ENCODE data around the gene CYB5R2.

CYB5R2 gene

GRCh38 chr11:7672960-7673723 lies at the start of gene CYB5R2:
Gene CYB5R2 (minus strand): TSS chr11:7673500. CDS start chr11:7672825, 675 bp downstream.
- POLR2A ChIA-PET (ENCODE audit: low non-redundant PET): no interaction called here

GRCh38 chr11:7714786-7715185 lies 41.5 kb upstream of the CYB5R2 start:
- no peak for TF ChIP-seq CTCF (conservative IDR thresholded peaks at IDR 0.05; ENCODE audit: low read depth)
- ChIA-PET CTCF (no interaction called here), POLR2A (ENCODE audit: low non-redundant PET) (no interaction called here)
- H3K27ac ChIP-seq: no peak overlapping the region
- no peak for DNase-seq (ENCODE audit: low spot score)

More at GRCh38 chr11:7672960-7673723, at the start of gene CYB5R2:
- peak; percentile 51 for DNase-seq (ENCODE audit: low spot score)
- no peak within 1 kb of the TSS for H3K27ac ChIP-seq
- CTCF ChIA-PET: interaction anchor here (0.6 to 1.5 kb wide), 3 partner anchors 8 to 101 kb away, joined by 3 to 6 read pairs (median 5); no protein-coding TSS in a partner anchor
- TF ChIP-seq CTCF (conservative IDR thresholded peaks at IDR 0.05; ENCODE audit: low read depth): no peak

GRCh38 chr11:7706377-7706776 lies 33.1 kb upstream of the CYB5R2 start, which contains the start of gene OVCH2:
Gene OVCH2 (minus strand): TSS chr11:7706477. CDS start chr11:7706394, 83 bp downstream.
- ChIA-PET CTCF (no interaction called here), POLR2A (ENCODE audit: low non-redundant PET) (no interaction called here)
- TF ChIP-seq CTCF (conservative IDR thresholded peaks at IDR 0.05; ENCODE audit: low read depth): no peak

GRCh38 chr11:7703740-7704139 lies 30.4 kb upstream of the CYB5R2 start:
- TF ChIP-seq CTCF (conservative IDR thresholded peaks at IDR 0.05; ENCODE audit: low read depth): no peak
- no peak for DNase-seq (ENCODE audit: low spot score)
- H3K27ac ChIP-seq: no peak overlapping the region
- ChIA-PET POLR2A (ENCODE audit: low non-redundant PET) (no interaction called here), CTCF (interaction anchor here (0.8 kb wide), 1 partner anchor 303 kb away, joined by 3 read pairs; no protein-coding TSS in a partner anchor)

More at GRCh38 chr11:7706377-7706776, 33.1 kb upstream of the CYB5R2 start, which contains the start of gene OVCH2:
- no peak for DNase-seq (ENCODE audit: low spot score)
- no peak within 1 kb of the TSS for H3K27ac ChIP-seq

GRCh38 chr11:7696424-7696823 lies 23.1 kb upstream of the CYB5R2 start:
- TF ChIP-seq CTCF (conservative IDR thresholded peaks at IDR 0.05; ENCODE audit: low read depth): no peak
- H3K27ac ChIP-seq: no peak overlapping the region
- DNase-seq (ENCODE audit: low spot score): no peak
- CTCF ChIA-PET: no interaction called here
- POLR2A ChIA-PET (ENCODE audit: low non-redundant PET): no interaction called here

GRCh38 chr11:7694235-7694634 lies 20.9 kb upstream of the CYB5R2 start:
- CTCF ChIA-PET: interaction anchor here (0.5 to 0.9 kb wide), 8 partner anchors 93 to 710 kb away, joined by 3 to 4 read pairs (median 3); partner anchors contain the start of gene RBMXL2
- POLR2A ChIA-PET (ENCODE audit: low non-redundant PET): no interaction called here

More at GRCh38 chr11:7694235-7694634, 20.9 kb upstream of the CYB5R2 start:
- no peak overlapping the region for H3K27ac ChIP-seq
- DNase-seq (ENCODE audit: low spot score): no peak
- no peak for TF ChIP-seq CTCF (conservative IDR thresholded peaks at IDR 0.05; ENCODE audit: low read depth)

Data from RWPE1 (cell line).